Posterior vena cava (tissue), 2 donors: ENCODE measurements around the gene CDC20B. TPM values are rescaled to one million over a fixed set of nuclear protein-coding genes. Genes with fewer than 3 reads are reported as not detected.
"Not testable (repeated sequence)": the region's sequence is repeated elsewhere in the genome, so short reads cannot be mapped to it uniquely, and the experiment has no call there.

Source experiments
- DNase-seq: peaks from one replicate; pipeline ENCODE4 v3.0.0-alpha.2; 2020; ENCODE audit warnings: low spot score
- intact Hi-C, 2 donors: fragments of 100-400 bp; cut with DNase I; formaldehyde crosslinking; loops; one replicate each; pipeline versions ENCODE4 v1.14.1 to v1.14.2; 2022 to 2023
- total RNA-seq, 2 donors: library from RNA; stranded (reverse); fragmentation: NEBNext Ultra II Directional; extraction: Animal tissue kit (Norgen Biotek cat#: 25700); gene quantifications; one replicate each; pipeline ENCODE4 v1.2.1, GENCODE V29; 2021
- donor health status: DM: yes; HTN: yes; CAD: no.
- donor health status: DM: yes; HTN: yes; CAD: no.

CDC20B gene
- total RNA-seq, 2 donors from 2014 or later, result not detected

- intact Hi-C loops, result no loop called here
- no peak for DNase-seq
Observed at GRCh38 chr5:55113327-55113726, 59.6 kb downstream of the CDC20B start.

- intact Hi-C loops, result no loop called here
- no peak for DNase-seq
Observed at GRCh38 chr5:55110217-55110616, 62.8 kb downstream of the CDC20B start.

- no peak for DNase-seq
- intact Hi-C loops, result loop anchor here in 1 of 2 donors (5.0 kb wide), 1 partner anchor 1391 kb away; no protein-coding TSS in a partner anchor
Observed at GRCh38 chr5:55108661-55109060, 64.3 kb downstream of the CDC20B start.

- not testable (repeated sequence) for DNase-seq
- intact Hi-C loops, result loop anchor here in 1 of 2 donors (5.0 kb wide), 1 partner anchor 1389 kb away; no protein-coding TSS in a partner anchor
Observed at GRCh38 chr5:55105976-55106375, 67.0 kb downstream of the CDC20B start.

- DNase-seq, result no peak
- intact Hi-C loops, result loop anchor here in 1 of 2 donors (5.0 kb wide), 1 partner anchor 1388 kb away; no protein-coding TSS in a partner anchor
Observed at GRCh38 chr5:55104946-55105701, 67.9 kb downstream of the CDC20B start.

GRCh38 chr5:55104036-55104772 is 68.8 kb downstream of the CDC20B start:
- intact Hi-C loops, result no loop called here
- DNase-seq, result no peak

- intact Hi-C loops, result no loop called here
- no peak for DNase-seq
Observed at GRCh38 chr5:55102348-55102747, 70.6 kb downstream of the CDC20B start, which contains the start of gene GZMA. GZMA (plus strand) TSS chr5:55102646; CDS start chr5:55102683, 37 bp downstream.

- DNase-seq, result no peak
- intact Hi-C loops, result no loop called here
Observed at GRCh38 chr5:55101556-55102276, 71.3 kb downstream of the CDC20B start.

GRCh38 chr5:55101148-55101547 is 71.8 kb downstream of the CDC20B start:
- DNase-seq, intact Hi-C loops: not testable (repeated sequence)

- DNase-seq, result no peak
- intact Hi-C loops, result no loop called here
Observed at GRCh38 chr5:55096861-55097260, 76.1 kb downstream of the CDC20B start.

GRCh38 chr5:55096182-55096581 is 76.8 kb downstream of the CDC20B start:
- intact Hi-C loops, result no loop called here
- no peak for DNase-seq

- intact Hi-C loops, DNase-seq: not testable (repeated sequence)
Observed at GRCh38 chr5:55091011-55091410, 82.0 kb downstream of the CDC20B start.

- intact Hi-C loops, DNase-seq: not testable (repeated sequence)
Observed at GRCh38 chr5:55089301-55089700, 83.7 kb downstream of the CDC20B start.

GRCh38 chr5:55081541-55081940 is 91.4 kb downstream of the CDC20B start:
- intact Hi-C loops, result no loop called here
- DNase-seq, result no peak

GRCh38 chr5:55073211-55073610 is 99.8 kb downstream of the CDC20B start:
- intact Hi-C loops, result loop anchor here in 1 of 2 donors (5.0 kb wide), 1 partner anchor 1856 kb away; no protein-coding TSS in a partner anchor
- no peak for DNase-seq

GRCh38 chr5:55072666-55073065 is 100.3 kb downstream of the CDC20B start:
- intact Hi-C loops, result loop anchor here in 1 of 2 donors (5.0 kb wide), 1 partner anchor 1855 kb away; no protein-coding TSS in a partner anchor
- DNase-seq, result no peak

GRCh38 chr5:55071413-55071812 is 101.6 kb downstream of the CDC20B start:
- DNase-seq, result no peak
- intact Hi-C loops, result loop anchor here in 1 of 2 donors (5.0 kb wide), 1 partner anchor 1854 kb away; no protein-coding TSS in a partner anchor

- no peak for DNase-seq
- intact Hi-C loops, result loop anchor here in 1 of 2 donors (5.0 kb wide), 1 partner anchor 1854 kb away; no protein-coding TSS in a partner anchor
Observed at GRCh38 chr5:55070968-55071367, 102.0 kb downstream of the CDC20B start.

GRCh38 chr5:55066277-55066676 is 106.7 kb downstream of the CDC20B start:
- intact Hi-C loops, result no loop called here
- DNase-seq, result no peak
